Osteocyte (in vitro differentiated cells): Measurements from ENCODE around the gene TRAF2. TPM values are rescaled to one million over a fixed set of nuclear protein-coding genes. Genes with fewer than 3 reads are reported as not detected.

ENCODE experiments used
- DNase-seq: peaks from one replicate; pipeline ENCODE4 v3.0.0; 2021; ENCODE audit warnings: mixed read lengths; ENCODE audit not compliant: unreplicated experiment; ENCODE audit errors: extremely low spot score
- H3K27ac Mint-ChIP-seq: one replicate; pipeline ENCODE4 v1.8.0; 2021; ENCODE audit warnings: mild to moderate bottlenecking, mixed read lengths; ENCODE audit not compliant: unreplicated experiment
- H3K27me3 Mint-ChIP-seq: one replicate; pipeline ENCODE4 v1.8.0; 2021; ENCODE audit warnings: mixed read lengths; ENCODE audit not compliant: unreplicated experiment
- H3K36me3 Mint-ChIP-seq: one replicate; pipeline ENCODE4 v1.8.0; 2021; ENCODE audit warnings: mixed read lengths; ENCODE audit not compliant: unreplicated experiment
- H3K4me1 Mint-ChIP-seq: one replicate; pipeline ENCODE4 v1.8.0; 2021; ENCODE audit warnings: mixed read lengths; ENCODE audit not compliant: unreplicated experiment
- H3K4me3 Mint-ChIP-seq: one replicate; pipeline ENCODE4 v1.8.0; 2021; ENCODE audit warnings: mild to moderate bottlenecking, moderate library complexity, mixed read lengths; ENCODE audit not compliant: unreplicated experiment
- H3K9me3 Mint-ChIP-seq: one replicate; pipeline ENCODE4 v1.8.0; 2021; ENCODE audit warnings: mixed read lengths; ENCODE audit not compliant: unreplicated experiment
- total RNA-seq: library from RNA; stranded (reverse); gene quantifications from 2 replicates; pipeline ENCODE4 v1.2.1, GENCODE V29; 2021
- TF ChIP-seq, protein P1 (sequence below): fragments of 200-600 bp; sonication (generic); IDR thresholded peaks from 2 replicates; pipeline ENCODE4 v1.5.0; 2021; ENCODE audit warnings: antibody characterized with exemption, mild to moderate bottlenecking, moderate library complexity

The TRAF2 gene
- total RNA-seq, 1 donor from 2014 or later, result 14.4 TPM

DNA sequence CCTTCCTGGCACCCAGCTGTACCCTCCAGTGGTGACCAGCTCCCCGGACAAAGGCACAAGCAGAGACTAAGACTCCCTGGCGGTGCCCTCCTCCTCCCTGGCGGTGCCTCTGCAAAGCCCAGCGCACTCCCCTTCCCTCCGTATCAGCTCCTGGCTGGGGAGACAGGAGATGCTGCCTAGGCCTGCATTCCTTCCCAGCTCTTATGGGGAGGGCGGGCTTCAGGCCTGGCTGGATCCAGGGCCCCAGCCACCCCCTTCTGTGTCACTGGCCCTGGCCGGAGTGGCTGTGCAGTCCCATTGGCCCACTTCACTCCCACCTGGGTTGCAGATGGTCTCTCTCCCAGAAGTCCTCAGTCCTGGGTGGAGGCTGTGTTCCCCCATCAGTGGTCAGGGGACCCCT is 72.2 kb downstream of the TRAF2 start:
- Mint-ChIP-seq H3K4me3 (no peak overlapping the region), H3K9me3 (no peaks in the 10 kb centered on the region), H3K36me3 (no peaks in the 10 kb centered on the region), H3K27me3 (no peaks in the 10 kb centered on the region), H3K27ac (no peak overlapping the region), H3K4me1 (peaks cover 18% of the 10 kb centered on the region)
- TF ChIP-seq, protein P1, sequence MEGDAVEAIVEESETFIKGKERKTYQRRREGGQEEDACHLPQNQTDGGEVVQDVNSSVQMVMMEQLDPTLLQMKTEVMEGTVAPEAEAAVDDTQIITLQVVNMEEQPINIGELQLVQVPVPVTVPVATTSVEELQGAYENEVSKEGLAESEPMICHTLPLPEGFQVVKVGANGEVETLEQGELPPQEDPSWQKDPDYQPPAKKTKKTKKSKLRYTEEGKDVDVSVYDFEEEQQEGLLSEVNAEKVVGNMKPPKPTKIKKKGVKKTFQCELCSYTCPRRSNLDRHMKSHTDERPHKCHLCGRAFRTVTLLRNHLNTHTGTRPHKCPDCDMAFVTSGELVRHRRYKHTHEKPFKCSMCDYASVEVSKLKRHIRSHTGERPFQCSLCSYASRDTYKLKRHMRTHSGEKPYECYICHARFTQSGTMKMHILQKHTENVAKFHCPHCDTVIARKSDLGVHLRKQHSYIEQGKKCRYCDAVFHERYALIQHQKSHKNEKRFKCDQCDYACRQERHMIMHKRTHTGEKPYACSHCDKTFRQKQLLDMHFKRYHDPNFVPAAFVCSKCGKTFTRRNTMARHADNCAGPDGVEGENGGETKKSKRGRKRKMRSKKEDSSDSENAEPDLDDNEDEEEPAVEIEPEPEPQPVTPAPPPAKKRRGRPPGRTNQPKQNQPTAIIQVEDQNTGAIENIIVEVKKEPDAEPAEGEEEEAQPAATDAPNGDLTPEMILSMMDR, result no peak
- DNase-seq, result no peak

DNA sequence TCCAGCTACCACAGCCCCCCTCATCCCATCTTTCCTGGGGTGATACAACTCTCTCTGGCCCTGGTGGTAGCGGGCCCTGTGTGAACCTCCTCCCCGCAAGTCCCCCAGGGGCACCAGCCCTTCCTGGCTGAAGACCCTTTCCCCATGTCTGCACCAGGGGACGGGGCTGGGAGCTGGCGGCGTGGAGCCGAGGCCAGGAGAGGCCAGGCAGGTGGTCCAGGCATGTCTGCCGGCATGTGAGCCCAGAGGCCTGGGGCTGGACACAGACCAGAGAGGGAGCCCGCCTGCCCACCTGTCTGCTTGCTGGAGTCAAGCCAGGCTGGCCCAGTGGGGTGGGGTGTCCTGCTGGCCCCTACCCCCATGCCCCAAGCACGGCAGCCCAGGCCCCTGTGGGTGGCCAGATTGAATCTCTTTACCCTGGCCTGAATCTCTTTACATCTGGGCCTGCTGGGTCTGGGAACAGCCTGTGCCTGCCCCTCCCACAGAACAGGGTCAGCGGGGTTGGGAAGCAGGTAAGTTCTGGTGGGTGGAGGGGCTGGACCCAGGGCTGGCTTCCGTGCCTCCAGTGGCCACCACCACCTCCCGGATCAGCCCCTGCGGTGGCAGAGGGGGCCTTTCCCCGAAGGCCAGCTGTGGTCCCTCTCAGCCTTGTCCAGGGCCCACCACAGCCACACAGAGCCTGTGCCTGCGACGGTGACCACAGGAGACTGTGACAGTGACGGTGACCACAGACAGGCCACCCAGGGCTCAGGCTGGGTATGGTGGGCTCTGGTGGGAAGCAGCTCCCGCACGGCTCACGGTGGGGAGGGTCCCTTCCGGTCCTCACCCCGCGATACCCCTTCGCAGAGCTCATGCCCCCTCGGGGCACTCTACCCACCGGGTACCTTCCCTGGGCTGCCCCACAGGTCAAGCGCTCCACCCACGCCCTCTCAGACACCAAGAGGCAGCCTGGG is 72.9 kb downstream of the TRAF2 start:
- H3K27me3 Mint-ChIP-seq, result no peaks in the 10 kb centered on the region
- DNase-seq, result no peak
- no peak overlapping the region for H3K4me3 Mint-ChIP-seq
- no peaks in the 10 kb centered on the region for H3K9me3 Mint-ChIP-seq
- H3K4me1 Mint-ChIP-seq, result peaks cover 18% of the 10 kb centered on the region
- no peaks in the 10 kb centered on the region for H3K36me3 Mint-ChIP-seq
- TF ChIP-seq, protein P1, result no peak
- H3K27ac Mint-ChIP-seq, result no peak overlapping the region

DNA sequence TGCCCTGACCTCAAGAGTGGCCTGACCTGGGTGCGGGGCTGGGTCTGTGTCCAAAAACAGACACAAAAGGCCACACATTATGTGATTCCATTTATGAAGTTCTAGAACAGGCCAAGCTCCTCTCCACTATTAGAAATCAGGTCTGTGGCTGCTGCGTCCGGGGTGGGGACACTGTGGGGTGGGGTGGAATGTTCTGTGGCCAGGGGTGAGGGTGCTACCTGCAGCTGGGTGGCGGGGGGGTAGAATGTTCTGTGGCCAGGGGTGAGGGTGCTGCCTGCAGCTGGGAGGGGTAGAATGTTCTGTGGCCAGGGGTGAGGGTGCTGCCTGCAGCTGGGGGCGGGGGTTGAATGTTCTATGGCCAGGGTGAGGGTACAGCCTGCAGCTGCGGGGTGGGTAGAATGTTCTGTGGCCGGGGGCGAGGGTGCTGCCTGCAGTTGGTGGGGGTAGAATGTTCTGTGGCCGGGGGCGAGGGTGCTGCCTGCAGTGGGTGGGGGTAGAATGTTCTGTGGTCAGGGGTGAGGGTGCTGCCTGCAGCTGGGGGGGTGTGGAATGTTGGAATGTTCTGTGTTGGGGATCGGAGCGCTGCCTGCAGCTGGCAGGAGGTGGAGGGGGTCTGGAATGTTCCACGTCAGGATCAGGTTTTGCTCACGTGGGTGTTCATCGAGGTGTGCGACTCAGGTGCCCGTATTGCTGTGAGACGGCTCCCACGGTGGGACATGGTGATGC is 74.1 kb downstream of the TRAF2 start:
- Mint-ChIP-seq H3K4me3 (no peak overlapping the region), H3K36me3 (no peaks in the 10 kb centered on the region), H3K9me3 (no peaks in the 10 kb centered on the region), H3K4me1 (peaks cover 20% of the 10 kb centered on the region), H3K27me3 (no peaks in the 10 kb centered on the region), H3K27ac (no peak overlapping the region)
- TF ChIP-seq, protein P1, result no peak
- no peak for DNase-seq

DNA sequence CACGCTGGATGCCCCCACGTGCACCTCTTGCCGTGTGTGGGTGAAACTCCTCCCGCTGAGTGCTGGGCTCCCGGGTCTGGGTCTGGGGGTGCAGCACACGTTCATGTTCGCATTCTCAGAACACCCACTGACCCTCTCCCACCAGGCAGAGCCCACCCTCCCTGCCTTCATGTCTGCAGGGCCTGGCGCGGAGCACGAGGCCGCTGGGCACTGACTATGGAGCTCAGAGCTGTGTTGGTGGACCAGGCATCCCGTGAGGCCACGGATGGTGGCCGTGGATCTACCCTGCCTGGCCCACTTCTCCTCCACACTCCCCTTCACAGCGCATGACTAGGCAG is 74.6 kb downstream of the TRAF2 start:
- no peaks in the 10 kb centered on the region for H3K9me3 Mint-ChIP-seq

More for the DNA sequence above, 74.6 kb downstream of the TRAF2 start:
- TF ChIP-seq, protein P1, result no peak
- DNase-seq, result no peak
- peaks cover 2% of the 10 kb centered on the region for H3K27me3 Mint-ChIP-seq
- no peak overlapping the region for H3K4me3 Mint-ChIP-seq
- H3K36me3 Mint-ChIP-seq, result no peaks in the 10 kb centered on the region
- peaks cover 20% of the 10 kb centered on the region for H3K4me1 Mint-ChIP-seq
- no peak overlapping the region for H3K27ac Mint-ChIP-seq
